ENCODE data around the gene SPO11.

- TF ChIP-seq, protein P1, sequence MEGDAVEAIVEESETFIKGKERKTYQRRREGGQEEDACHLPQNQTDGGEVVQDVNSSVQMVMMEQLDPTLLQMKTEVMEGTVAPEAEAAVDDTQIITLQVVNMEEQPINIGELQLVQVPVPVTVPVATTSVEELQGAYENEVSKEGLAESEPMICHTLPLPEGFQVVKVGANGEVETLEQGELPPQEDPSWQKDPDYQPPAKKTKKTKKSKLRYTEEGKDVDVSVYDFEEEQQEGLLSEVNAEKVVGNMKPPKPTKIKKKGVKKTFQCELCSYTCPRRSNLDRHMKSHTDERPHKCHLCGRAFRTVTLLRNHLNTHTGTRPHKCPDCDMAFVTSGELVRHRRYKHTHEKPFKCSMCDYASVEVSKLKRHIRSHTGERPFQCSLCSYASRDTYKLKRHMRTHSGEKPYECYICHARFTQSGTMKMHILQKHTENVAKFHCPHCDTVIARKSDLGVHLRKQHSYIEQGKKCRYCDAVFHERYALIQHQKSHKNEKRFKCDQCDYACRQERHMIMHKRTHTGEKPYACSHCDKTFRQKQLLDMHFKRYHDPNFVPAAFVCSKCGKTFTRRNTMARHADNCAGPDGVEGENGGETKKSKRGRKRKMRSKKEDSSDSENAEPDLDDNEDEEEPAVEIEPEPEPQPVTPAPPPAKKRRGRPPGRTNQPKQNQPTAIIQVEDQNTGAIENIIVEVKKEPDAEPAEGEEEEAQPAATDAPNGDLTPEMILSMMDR (conservative IDR thresholded peaks at IDR 0.05; ENCODE audit: low read length) = no peak
- TF ChIP-seq EZH2phosphoT487 (IDR thresholded peaks at IDR 0.05; ENCODE audit: borderline replicate concordance) = no peak
Measured at GRCh38 chr20:57301026-57301425, 28.6 kb upstream of the SPO11 start.

All from Loucy (cell line).